Neural cell (in vitro differentiated cells): ENCODE data around the gene NKD1. TPM values are rescaled to one million over a fixed set of nuclear protein-coding genes. Genes with fewer than 3 reads are reported as not detected.

Source experiments
- H2AFZ ChIP-seq: fragments of 200-600, 300-800 bp; sonication (generic), shearing (Covaris generic); 2 replicates; pipeline ENCODE4 v1.6.0; 2014; ENCODE audit warnings: low read depth, mild to moderate bottlenecking, antibody characterized with exemption, low read length, moderate library complexity
- H3F3A ChIP-seq: fragments of 200-600 bp; shearing (Covaris generic); 2 replicates; pipeline ENCODE4 v1.6.1; 2016; ENCODE audit warnings: mild to moderate bottlenecking, moderate library complexity, mixed read lengths, antibody characterized with exemption, low read length; ENCODE audit not compliant: insufficient read depth, poor library complexity, severe bottlenecking
- H3K27ac ChIP-seq: fragments of 200-600, 300-800 bp; sonication (generic), shearing (Covaris generic); 2 replicates; pipeline ENCODE4 v1.5.1; 2014; ENCODE audit warnings: mild to moderate bottlenecking, low read length, moderate library complexity
- H3K27me3 ChIP-seq: fragments of 300-800, 200-600 bp; sonication (generic), shearing (Covaris generic); 2 replicates; pipeline ENCODE4 v1.6.0; 2014; ENCODE audit warnings: mild to moderate bottlenecking, low read depth, low read length, moderate library complexity; ENCODE audit not compliant: insufficient read depth
- H3K36me3 ChIP-seq: fragments of 300-800, 200-600 bp; sonication (generic), shearing (Covaris generic); 2 replicates; pipeline ENCODE4 v1.5.1; 2014; ENCODE audit warnings: mild to moderate bottlenecking, antibody characterized with exemption, low read length, moderate library complexity; ENCODE audit not compliant: insufficient read depth
- H3K4me2 ChIP-seq: fragments of 300-800, 200-600 bp; sonication (generic), shearing (Covaris generic); 2 replicates; pipeline ENCODE4 v1.6.0; 2014; ENCODE audit warnings: mild to moderate bottlenecking, low read length
- H3K4me3 ChIP-seq: fragments of 300-800, 200-600 bp; sonication (generic), shearing (Covaris generic); 2 replicates; pipeline ENCODE4 v1.5.1; 2014; ENCODE audit warnings: mild to moderate bottlenecking, low read length, moderate library complexity
- H3K79me2 ChIP-seq: fragments of 200-600 bp; shearing (Covaris generic); replicated peaks from 2 replicates; pipeline ENCODE4 v1.6.0; 2014; ENCODE audit warnings: mild to moderate bottlenecking, low read length, moderate library complexity; ENCODE audit not compliant: insufficient read depth
- H3K9ac ChIP-seq: fragments of 300-800, 200-600 bp; sonication (generic), shearing (Covaris generic); 2 replicates; pipeline ENCODE4 v1.6.1; 2016; ENCODE audit warnings: mild to moderate bottlenecking, low read length, mixed read lengths
- H3K9me2 ChIP-seq: fragments of 200-600 bp; shearing (Covaris generic); 2 replicates; pipeline ENCODE4 v1.6.1; 2016; ENCODE audit warnings: mild to moderate bottlenecking, low read length, mixed read lengths; ENCODE audit not compliant: insufficient read depth
- H3K9me3 ChIP-seq: fragments of 200-600, 300-800 bp; sonication (generic), shearing (Covaris generic); 2 replicates; pipeline ENCODE4 v1.6.1; 2016; ENCODE audit warnings: mild to moderate bottlenecking, mixed run types, low read length, moderate library complexity, mixed read lengths
- H4K20me1 ChIP-seq: fragments of 200-600 bp; shearing (Covaris generic); 2 replicates; pipeline ENCODE4 v1.6.1; 2016; ENCODE audit warnings: mild to moderate bottlenecking, mixed run types; ENCODE audit not compliant: insufficient read depth
- EP300 ChIP-seq: fragments of 450-650 bp; conservative IDR thresholded peaks from 2 replicates; pipeline ENCODE4 v1.6.1; 2014; ENCODE audit warnings: antibody characterized with exemption, mild to moderate bottlenecking, moderate library complexity; ENCODE audit not compliant: poor library complexity, severe bottlenecking
- EZH2 ChIP-seq: fragments of 200-600, 300-800 bp; shearing (Covaris generic), sonication (generic); IDR thresholded peaks from 2 replicates; pipeline ENCODE4 v1.6.1; 2014; ENCODE audit warnings: antibody characterized with exemption, low read length, borderline replicate concordance, mild to moderate bottlenecking; ENCODE audit not compliant: insufficient read depth, poor library complexity, severe bottlenecking
- MXI1 ChIP-seq: fragments of 450-650 bp; conservative IDR thresholded peaks from 2 replicates; pipeline ENCODE4 v1.6.1; 2014; ENCODE audit warnings: antibody characterized with exemption, mild to moderate bottlenecking; ENCODE audit not compliant: poor library complexity, severe bottlenecking
- POLR2AphosphoS5 ChIP-seq: IDR thresholded peaks from 2 replicates; pipeline ENCODE4 v1.6.1; 2012
- RAD21 ChIP-seq: fragments of 450-650 bp; conservative IDR thresholded peaks from 2 replicates; pipeline ENCODE4 v1.6.1; 2014; ENCODE audit warnings: antibody characterized with exemption, mild to moderate bottlenecking, moderate library complexity
- REST ChIP-seq: IDR thresholded peaks from 2 replicates; pipeline ENCODE4 v1.6.1; 2012; ENCODE audit warnings: borderline replicate concordance
- SMC3 ChIP-seq: fragments of 450-650 bp; conservative IDR thresholded peaks from 2 replicates; pipeline ENCODE4 v1.6.1; 2014; ENCODE audit warnings: antibody characterized with exemption, mild to moderate bottlenecking, moderate library complexity; ENCODE audit not compliant: poor library complexity
- TAF1 ChIP-seq: IDR thresholded peaks from 2 replicates; pipeline ENCODE4 v1.6.1; 2012; ENCODE audit warnings: low read depth
- polyA plus RNA-seq: library from polyadenylated mRNA; depleted of rRNA; stranded (reverse); fragments of >200 nt; gene quantifications from 2 replicates; pipeline ENCODE4 v1.2.3, GENCODE V29; 2014
- TF ChIP-seq, protein P1 (sequence below): fragments of 450-650 bp; IDR thresholded peaks from 2 replicates; pipeline ENCODE4 v1.5.1; 2014; ENCODE audit warnings: antibody characterized with exemption, mild to moderate bottlenecking, moderate library complexity; ENCODE audit not compliant: poor library complexity, severe bottlenecking

The NKD1 gene
- polyA plus RNA-seq, 1 donor from 2014 or later = 1.1 TPM

- H3K36me3 ChIP-seq = no peaks in the 10 kb centered on the region
- no peaks in the 10 kb centered on the region for H3F3A ChIP-seq
- no peak overlapping the region for H3K9ac ChIP-seq
- no peak overlapping the region for H3K4me3 ChIP-seq
- H2AFZ ChIP-seq = no peak overlapping the region
- no peaks in the 10 kb centered on the region for H4K20me1 ChIP-seq
- H3K27ac ChIP-seq = no peak overlapping the region
- H3K79me2 ChIP-seq = no peaks in the 10 kb centered on the region
- no peak overlapping the region for H3K4me2 ChIP-seq
- H3K9me2 ChIP-seq = no peaks in the 10 kb centered on the region
- H3K9me3 ChIP-seq = no peaks in the 10 kb centered on the region
- H3K27me3 ChIP-seq = no peaks in the 10 kb centered on the region
- TF ChIP-seq EP300 = no peak
- no peak for TF ChIP-seq TAF1
- no peak for TF ChIP-seq POLR2AphosphoS5
- TF ChIP-seq, protein P1, sequence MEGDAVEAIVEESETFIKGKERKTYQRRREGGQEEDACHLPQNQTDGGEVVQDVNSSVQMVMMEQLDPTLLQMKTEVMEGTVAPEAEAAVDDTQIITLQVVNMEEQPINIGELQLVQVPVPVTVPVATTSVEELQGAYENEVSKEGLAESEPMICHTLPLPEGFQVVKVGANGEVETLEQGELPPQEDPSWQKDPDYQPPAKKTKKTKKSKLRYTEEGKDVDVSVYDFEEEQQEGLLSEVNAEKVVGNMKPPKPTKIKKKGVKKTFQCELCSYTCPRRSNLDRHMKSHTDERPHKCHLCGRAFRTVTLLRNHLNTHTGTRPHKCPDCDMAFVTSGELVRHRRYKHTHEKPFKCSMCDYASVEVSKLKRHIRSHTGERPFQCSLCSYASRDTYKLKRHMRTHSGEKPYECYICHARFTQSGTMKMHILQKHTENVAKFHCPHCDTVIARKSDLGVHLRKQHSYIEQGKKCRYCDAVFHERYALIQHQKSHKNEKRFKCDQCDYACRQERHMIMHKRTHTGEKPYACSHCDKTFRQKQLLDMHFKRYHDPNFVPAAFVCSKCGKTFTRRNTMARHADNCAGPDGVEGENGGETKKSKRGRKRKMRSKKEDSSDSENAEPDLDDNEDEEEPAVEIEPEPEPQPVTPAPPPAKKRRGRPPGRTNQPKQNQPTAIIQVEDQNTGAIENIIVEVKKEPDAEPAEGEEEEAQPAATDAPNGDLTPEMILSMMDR = no peak
- no peak for TF ChIP-seq REST
Observed at GRCh38 chr16:50580180-50580798, 32.1 kb downstream of the NKD1 start.

- H3K27ac ChIP-seq = no peak overlapping the region
- no peak overlapping the region for H2AFZ ChIP-seq
- no peaks in the 10 kb centered on the region for H3K36me3 ChIP-seq
- H3K4me2 ChIP-seq = no peak overlapping the region
- H3K27me3 ChIP-seq = no peaks in the 10 kb centered on the region
- no peaks in the 10 kb centered on the region for H3F3A ChIP-seq
- no peaks in the 10 kb centered on the region for H3K9me2 ChIP-seq
- TF ChIP-seq EP300 (no peak), MXI1 (no peak), SMC3 (no peak), REST (no peak), RAD21 (no peak), TAF1 (no peak), POLR2AphosphoS5 (no peak), EZH2 (no peak)
- TF ChIP-seq, protein P1 = no peak
- no peak overlapping the region for H3K9ac ChIP-seq
- H4K20me1 ChIP-seq = no peaks in the 10 kb centered on the region
- no peaks in the 10 kb centered on the region for H3K9me3 ChIP-seq
- no peak overlapping the region for H3K4me3 ChIP-seq
- no peaks in the 10 kb centered on the region for H3K79me2 ChIP-seq
Observed at GRCh38 chr16:50581845-50582244, 33.6 kb downstream of the NKD1 start.
